B cell (primary cell): ENCODE results near the gene FADS2. TPM values are rescaled to one million over a fixed set of nuclear protein-coding genes. Genes with fewer than 3 reads are reported as not detected.

ENCODE experiments used
- ATAC-seq: fragments of 200-7000 bp; cut with Tn5 transposase; one replicate; pipeline ENCODE4 v1.10.0; 2021; ENCODE audit warnings: low read depth, mild to moderate bottlenecking, moderate number of reproducible peaks, moderate library complexity
- CTCF ChIA-PET: fragments of 350-600 bp; sonication (Branson Sonifier 250); formaldehyde crosslinking; loops from one replicate; lab custom pipeline; 2021; ENCODE audit warnings: antibody characterized with exemption, inconsistent platforms; lab: Charles Lee
- POLR2A ChIA-PET: fragments of 350-600 bp; sonication (Branson Sonifier 250); formaldehyde crosslinking; loops from one replicate; lab custom pipeline; 2021; ENCODE audit warnings: antibody characterized with exemption; lab: Charles Lee
- DNase-seq: peaks from one replicate; pipeline ENCODE4 v3.0.0; 2013
- H2AFZ ChIP-seq: 2 replicates; pipeline ENCODE4 v1.6.1; 2012; ENCODE audit warnings: mild to moderate bottlenecking, low read depth, low read length; ENCODE audit not compliant: insufficient read depth, poor library complexity, severe bottlenecking
- H3K27ac ChIP-seq, 2 donors: 1 replicate in 1 of 2; 2 replicates in 1 of 2; pipeline ENCODE4 v1.5.1; 2012 to 2013; ENCODE audit warnings: low read length in 2 of 2, mild to moderate bottlenecking in 2 of 2, moderate library complexity in 1 of 2
- H3K27me3 ChIP-seq, 4 experiments: fragments of 200-600 bp in 1 of 4; sonication (generic) in 1 of 4; replicated peaks in 1 of 4; 1 replicate in 2 of 4; 2 replicates in 2 of 4; pipeline versions ENCODE4 v1.6.1 to v1.7.0; 2013 to 2016; ENCODE audit warnings: low read length in 3 of 4, mild to moderate bottlenecking in 2 of 4, mixed read lengths in 1 of 4, moderate library complexity in 1 of 4; ENCODE audit not compliant: insufficient read depth in 4 of 4, control insufficient read depth in 3 of 4; ENCODE audit errors: control extremely low read depth in 1 of 4
- H3K36me3 ChIP-seq, 2 experiments: replicated peaks in 1 of 2; 1 replicate in 1 of 2; 2 replicates in 1 of 2; pipeline versions ENCODE4 v1.6.1 to v1.7.1; 2013; ENCODE audit warnings: low read length in 1 of 2; ENCODE audit not compliant: insufficient read depth in 2 of 2, control insufficient read depth in 1 of 2; ENCODE audit errors: control extremely low read depth in 1 of 2, extremely low read depth in 1 of 2
- H3K4me1 ChIP-seq, 2 donors: fragments of 200-600 bp in 1 of 2; sonication (generic) in 1 of 2; 1 replicate in 1 of 2; 2 replicates in 1 of 2; pipeline versions ENCODE4 v1.5.1 to v1.6.1; 2013 to 2017; ENCODE audit warnings: low read length in 2 of 2; ENCODE audit not compliant: control insufficient read depth in 2 of 2, insufficient read depth in 2 of 2
- H3K4me2 ChIP-seq: replicated peaks from 2 replicates; pipeline ENCODE3; 2012; ENCODE audit warnings: mild to moderate bottlenecking, low read depth, low read length; ENCODE audit not compliant: poor library complexity, severe bottlenecking
- H3K4me3 ChIP-seq, 5 experiments: fragments of 200-600 bp in 1 of 5; sonication (generic) in 1 of 5; 1 replicate in 3 of 5; 2 replicates in 2 of 5; pipeline versions ENCODE4 v1.5.1 to v1.7.0; 2011 to 2016; ENCODE audit warnings: low read length in 4 of 5, mild to moderate bottlenecking in 4 of 5, low read depth in 2 of 5, control low read depth in 1 of 5, moderate library complexity in 1 of 5; ENCODE audit not compliant: insufficient read depth in 1 of 5; ENCODE audit errors: control extremely low read depth in 1 of 5, extremely low read depth in 1 of 5
- H3K79me2 ChIP-seq: fragments of 200-600 bp; sonication (generic); one replicate; pipeline ENCODE4 v1.6.0; 2016; ENCODE audit warnings: low read length; ENCODE audit not compliant: control insufficient read depth, insufficient read depth
- H3K9ac ChIP-seq: fragments of 200-600 bp; sonication (generic); 2 replicates; pipeline ENCODE4 v1.6.1; 2017; ENCODE audit warnings: mild to moderate bottlenecking, low read length, moderate library complexity
- H3K9me3 ChIP-seq, 3 donors: one replicate each; pipeline versions ENCODE4 v1.6.1 to v1.7.1; 2013; ENCODE audit warnings: low read length in 2 of 3; ENCODE audit not compliant: control insufficient read depth in 2 of 3, insufficient read depth in 1 of 3; ENCODE audit errors: control extremely low read depth in 1 of 3
- H4K20me1 ChIP-seq: 2 replicates; pipeline ENCODE4 v1.6.0; 2012; ENCODE audit warnings: mild to moderate bottlenecking, low read length; ENCODE audit not compliant: insufficient read depth, control insufficient read depth, poor library complexity, severe bottlenecking
- H3K27ac Mint-ChIP-seq: one replicate; pipeline ENCODE4 v1.8.0; 2021; ENCODE audit warnings: mixed read lengths
- H3K27me3 Mint-ChIP-seq: one replicate; pipeline ENCODE4 v1.8.0; 2021; ENCODE audit warnings: mixed read lengths
- H3K4me1 Mint-ChIP-seq: one replicate; pipeline ENCODE4 v1.8.0; 2021; ENCODE audit warnings: mixed read lengths
- H3K4me3 Mint-ChIP-seq: one replicate; pipeline ENCODE4 v1.8.0; 2021; ENCODE audit warnings: mixed read lengths
- H3K9me3 Mint-ChIP-seq: one replicate; pipeline ENCODE4 v1.8.0; 2022; ENCODE audit warnings: mixed read lengths; ENCODE audit not compliant: insufficient read depth
- CTCF ChIP-seq: fragments of 200-600 bp; IDR thresholded peaks from one replicate; pipeline ENCODE4 v1.8.0; 2022; ENCODE audit warnings: antibody characterized with exemption, mild to moderate bottlenecking
- EZH2 ChIP-seq: IDR thresholded peaks from 2 replicates; pipeline ENCODE4 v1.6.1; 2012; ENCODE audit warnings: borderline replicate concordance, low read depth, mild to moderate bottlenecking, moderate library complexity, low read length; ENCODE audit not compliant: insufficient read depth, poor library complexity, severe bottlenecking
- WGBS: methylation state at CpG from one replicate; pipeline ENCODE4 v1.1.5; 2013; ENCODE audit warnings: missing lambda C conversion rate; ENCODE audit not compliant: insufficient coverage; 5-methylcytosine and 5-hydroxymethylcytosine counted together
- intact Hi-C: fragments of 100-400 bp; cut with micrococcal nuclease; formaldehyde crosslinking; loops from one replicate; pipeline ENCODE4 v1.10.0; 2022
- polyA plus RNA-seq: library from polyadenylated mRNA; depleted of rRNA; stranded (reverse); fragments of >200 nt; gene quantifications from 2 replicates; pipeline ENCODE4 v1.2.3, GENCODE V29; 2012
- total RNA-seq, 2 donors: library from RNA; stranded (reverse); fragments of 120-200 nt in 1 of 2; gene quantifications; 1 replicate in 1 of 2; 2 replicates in 1 of 2; pipeline versions ENCODE4 v1.2.3 to v1.2.4, GENCODE V29; 2013 to 2022

Gene FADS2
- total and polyA plus RNA-seq, 2 donors (not counting 1 experiment from before 2014, with no cell fraction given), result 1.5 to 5.9 TPM

- Mint-ChIP-seq H3K4me3 (no peak overlapping the region), H3K9me3 (no peaks in the 10 kb centered on the region), H3K27me3 (no peaks in the 10 kb centered on the region), H3K27ac (no peak overlapping the region), H3K4me1 (no peaks in the 10 kb centered on the region)
- 87% methylated on average over 4 of the region's 6 CpGs for WGBS
- Histone ChIP-seq H4K20me1 (no peaks in the 10 kb centered on the region), H3K36me3 (no peaks in the 10 kb centered on the region), H3K4me2 (no peak overlapping the region), H3K27me3 (no peaks in the 10 kb centered on the region), H3K27ac (no peak overlapping the region), H3K9me3 (no peaks in the 10 kb centered on the region), H3K4me1 (no peaks in the 10 kb centered on the region), H3K9ac (no peak overlapping the region), H2AFZ (no peak overlapping the region), H3K79me2 (no peaks in the 10 kb centered on the region), H3K4me3 (no peak overlapping the region)
- no peak for ATAC-seq
- no peak for DNase-seq
- CTCF ChIA-PET, result no interaction called here
- POLR2A ChIA-PET, result no interaction called here
- TF ChIP-seq EZH2, result no peak
- no peak for TF ChIP-seq CTCF
- intact Hi-C loops, result no loop called here
These were observed 23.8 kb downstream of the FADS2 start for GRCh38 chr11:61851900-61852295.

GRCh38 chr11:61853698-61854169 is 25.6 kb downstream of the FADS2 start:
- H3K27ac ChIP-seq, result no peak overlapping the region
- POLR2A ChIA-PET, result no interaction called here
- no peak overlapping the region for H3K4me2 ChIP-seq
- no peak overlapping the region for H3K4me3 ChIP-seq
- no peaks in the 10 kb centered on the region for H3K36me3 ChIP-seq
- no peaks in the 10 kb centered on the region for H3K79me2 ChIP-seq
- no peak for TF ChIP-seq CTCF
- no peak for TF ChIP-seq EZH2
- no peaks in the 10 kb centered on the region for H3K4me1 ChIP-seq
- no peaks in the 10 kb centered on the region for H4K20me1 ChIP-seq
- Mint-ChIP-seq H3K4me1 (no peaks in the 10 kb centered on the region), H3K27me3 (no peaks in the 10 kb centered on the region), H3K4me3 (no peak overlapping the region), H3K27ac (no peak overlapping the region), H3K9me3 (no peaks in the 10 kb centered on the region)
- H3K9ac ChIP-seq, result no peak overlapping the region
- DNase-seq, result no peak
- H3K27me3 ChIP-seq, result no peaks in the 10 kb centered on the region
- CTCF ChIA-PET, result interaction anchor here (1.1 to 1.3 kb wide), 3 partner anchors 228 to 457 kb away, joined by 3 read pairs; no protein-coding TSS in a partner anchor
- H3K9me3 ChIP-seq, result no peaks in the 10 kb centered on the region
- H2AFZ ChIP-seq, result no peak overlapping the region
- ATAC-seq, result no peak
- intact Hi-C loops, result no loop called here
- 88% methylated on average over 11 of the region's 13 CpGs for WGBS
